ENCODE measurements around the gene CSF1R.
A peak's percentile ranks its signal among the peaks of the same experiment; 100 is the strongest.

The CSF1R gene

GRCh38 chr5:150132740-150133139 is 46.4 kb upstream of the CSF1R start:
- no peaks in the 10 kb centered on the region for H3K36me3 ChIP-seq (replicated peaks; ENCODE audit: low read depth, low read length)
- H3K9me3 ChIP-seq (ENCODE audit: insufficient read depth, low read length): no peaks in the 10 kb centered on the region
- no peaks in the 10 kb centered on the region for H3K79me2 ChIP-seq (ENCODE audit: low read length)
- no peak overlapping the region for H3K4me2 ChIP-seq (ENCODE audit: low read length)
- no peak overlapping the region for H2AFZ ChIP-seq (ENCODE audit: low read depth, low read length)
- no peaks in the 10 kb centered on the region for H4K20me1 ChIP-seq (ENCODE audit: insufficient read depth, low read length)
- H3K27ac ChIP-seq (ENCODE audit: low read length): no peak overlapping the region
- no peak for TF ChIP-seq EZH2phosphoT487 (IDR thresholded peaks at IDR 0.05; ENCODE audit: low read depth)
- TF ChIP-seq CTCF (IDR thresholded peaks at IDR 0.05; ENCODE audit: low read depth, low read length): no peak
- no peak overlapping the region for H3K4me3 ChIP-seq (ENCODE audit: low read length)
- no peak overlapping the region for H3K9ac ChIP-seq (ENCODE audit: low read length)
- no peaks in the 10 kb centered on the region for H3K4me1 ChIP-seq (ENCODE audit: low read length)
- H3K27me3 ChIP-seq (ENCODE audit: low read depth, low read length): no peaks in the 10 kb centered on the region

GRCh38 chr5:150131978-150132694 is 45.8 kb upstream of the CSF1R start:
- Histone ChIP-seq H4K20me1 (ENCODE audit: insufficient read depth, low read length) (no peaks in the 10 kb centered on the region), H3K36me3 (replicated peaks; ENCODE audit: low read depth, low read length) (no peaks in the 10 kb centered on the region), H3K79me2 (ENCODE audit: low read length) (no peaks in the 10 kb centered on the region), H3K4me2 (ENCODE audit: low read length) (no peak overlapping the region), H3K9ac (ENCODE audit: low read length) (no peak overlapping the region), H3K4me3 (ENCODE audit: low read length) (no peak overlapping the region), H3K9me3 (ENCODE audit: insufficient read depth, low read length) (no peaks in the 10 kb centered on the region), H2AFZ (ENCODE audit: low read depth, low read length) (no peak overlapping the region), H3K4me1 (ENCODE audit: low read length) (no peaks in the 10 kb centered on the region), H3K27me3 (ENCODE audit: low read depth, low read length) (no peaks in the 10 kb centered on the region), H3K27ac (ENCODE audit: low read length) (no peak overlapping the region)
- TF ChIP-seq EZH2phosphoT487 (IDR thresholded peaks at IDR 0.05; ENCODE audit: low read depth) (no peak), CTCF (IDR thresholded peaks at IDR 0.05; ENCODE audit: low read depth, low read length) (no peak)

GRCh38 chr5:150131461-150131860 is 45.1 kb upstream of the CSF1R start:
- no peak overlapping the region for H2AFZ ChIP-seq (ENCODE audit: low read depth, low read length)
- H3K4me3 ChIP-seq (ENCODE audit: low read length): no peak overlapping the region
- no peaks in the 10 kb centered on the region for H3K9me3 ChIP-seq (ENCODE audit: insufficient read depth, low read length)
- H3K9ac ChIP-seq (ENCODE audit: low read length): no peak overlapping the region
- H3K4me1 ChIP-seq (ENCODE audit: low read length): no peaks in the 10 kb centered on the region
- no peaks in the 10 kb centered on the region for H3K79me2 ChIP-seq (ENCODE audit: low read length)
- no peaks in the 10 kb centered on the region for H3K36me3 ChIP-seq (replicated peaks; ENCODE audit: low read depth, low read length)
- no peak overlapping the region for H3K27ac ChIP-seq (ENCODE audit: low read length)
- H4K20me1 ChIP-seq (ENCODE audit: insufficient read depth, low read length): no peaks in the 10 kb centered on the region
- H3K4me2 ChIP-seq (ENCODE audit: low read length): no peak overlapping the region
- H3K27me3 ChIP-seq (ENCODE audit: low read depth, low read length): no peaks in the 10 kb centered on the region
- no peak for TF ChIP-seq EZH2phosphoT487 (IDR thresholded peaks at IDR 0.05; ENCODE audit: low read depth)
- TF ChIP-seq CTCF (IDR thresholded peaks at IDR 0.05; ENCODE audit: low read depth, low read length): no peak

- no peaks in the 10 kb centered on the region for H3K36me3 ChIP-seq (replicated peaks; ENCODE audit: low read depth, low read length)
- no peak overlapping the region for H3K27ac ChIP-seq (ENCODE audit: low read length)
- H3K4me2 ChIP-seq (ENCODE audit: low read length): no peak overlapping the region
- no peak overlapping the region for H3K9ac ChIP-seq (ENCODE audit: low read length)
- no peak for TF ChIP-seq EZH2phosphoT487 (IDR thresholded peaks at IDR 0.05; ENCODE audit: low read depth)
- TF ChIP-seq CTCF (IDR thresholded peaks at IDR 0.05; ENCODE audit: low read depth, low read length): no peak
- H4K20me1 ChIP-seq (ENCODE audit: insufficient read depth, low read length): no peaks in the 10 kb centered on the region
- H2AFZ ChIP-seq (ENCODE audit: low read depth, low read length): 0 out of 2 replicates have a peak overlapping the region, but pooled peaks have one; percentile 74
- H3K27me3 ChIP-seq (ENCODE audit: low read depth, low read length): no peaks in the 10 kb centered on the region
- no peaks in the 10 kb centered on the region for H3K79me2 ChIP-seq (ENCODE audit: low read length)
- H3K4me1 ChIP-seq (ENCODE audit: low read length): no peaks in the 10 kb centered on the region
- H3K9me3 ChIP-seq (ENCODE audit: insufficient read depth, low read length): no peaks in the 10 kb centered on the region
- no peak overlapping the region for H3K4me3 ChIP-seq (ENCODE audit: low read length)
These were observed 44.2 kb upstream of the CSF1R start for GRCh38 chr5:150130493-150130922.
